AG04450 (cell line): ENCODE measurements around the gene LYRM4. TPM values are rescaled to one million over a fixed set of nuclear protein-coding genes. Genes with fewer than 3 reads are reported as not detected.

Experiments used
- CTCF ChIA-PET: fragments of 300-600, 350-600 bp; formaldehyde crosslinking; extraction: SDS; loops from one replicate; lab custom pipeline; 2022; ENCODE audit warnings: antibody characterized with exemption, inconsistent platforms; lab: Charles Lee
- POLR2A ChIA-PET: fragments of 350-600 bp; formaldehyde crosslinking; extraction: SDS; loops from one replicate; lab custom pipeline; 2021; ENCODE audit warnings: antibody characterized with exemption, inconsistent platforms; lab: Yijun Ruan, JAX
- DNase-seq: peaks from one replicate; pipeline ENCODE4 v3.0.0-alpha.2; 2011; ENCODE audit warnings: low read depth, low spot score
- H3K27ac ChIP-seq: one replicate; pipeline ENCODE4 v1.5.1; 2012; ENCODE audit warnings: low read depth, low read length, control low read depth
- H3K27me3 ChIP-seq: one replicate; pipeline ENCODE4 v1.6.0; 2012; ENCODE audit warnings: low read length; ENCODE audit not compliant: control insufficient read depth, insufficient read depth
- H3K4me3 ChIP-seq: 2 replicates; pipeline ENCODE4 v1.5.1; 2011; ENCODE audit warnings: mild to moderate bottlenecking, low read depth, low read length, control low read depth
- H3K9me3 ChIP-seq: 2 replicates; pipeline ENCODE4 v1.5.1; 2012; ENCODE audit warnings: low read length; ENCODE audit not compliant: control insufficient read depth, insufficient read depth
- CTCF ChIP-seq: IDR thresholded peaks from 2 replicates; pipeline ENCODE4 v1.5.1; 2011; ENCODE audit warnings: low read depth, low read length, control low read depth, inconsistent platforms
- polyA plus RNA-seq: library from polyadenylated mRNA; depleted of rRNA; stranded (reverse); fragments of >200 nt; gene quantifications from 2 replicates; pipeline ENCODE4 v1.2.3, GENCODE V29; 2011

Gene LYRM4
- polyA plus RNA-seq, 1 experiment: 41.4 TPM

- H3K27me3 ChIP-seq: no peaks in the 10 kb centered on the region
- no peak for TF ChIP-seq CTCF
- CTCF ChIA-PET: no interaction called here
- no peaks in the 10 kb centered on the region for H3K9me3 ChIP-seq
- H3K4me3 ChIP-seq: no peak overlapping the region
- H3K27ac ChIP-seq: no peak overlapping the region
- DNase-seq: no peak
- POLR2A ChIA-PET: no interaction called here
Observed at GRCh38 chr6:5285081-5285480, 24.3 kb upstream of the LYRM4 start.

DNA sequence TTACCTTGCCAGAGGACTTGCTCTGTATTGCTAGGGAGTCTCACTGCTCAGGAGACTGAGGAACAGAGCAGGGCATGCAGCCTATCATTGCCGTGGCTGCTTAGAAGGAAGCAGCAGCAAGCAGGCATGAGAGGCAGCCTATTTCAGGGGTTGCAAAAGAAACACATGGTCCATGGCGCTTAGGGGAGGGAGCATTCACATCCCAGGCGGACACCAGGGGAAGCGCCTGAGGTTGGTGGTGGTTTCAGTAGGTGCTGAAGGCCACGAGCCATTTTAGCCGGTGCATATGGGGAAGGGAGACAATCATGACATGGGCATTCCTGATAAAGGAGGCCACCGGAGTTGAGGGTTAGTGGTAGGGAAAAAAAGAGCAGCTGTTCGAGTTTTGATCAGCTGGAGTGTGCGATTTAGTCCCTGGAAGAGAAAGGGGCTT, 21.5 kb upstream of the LYRM4 start:
- POLR2A ChIA-PET: no interaction called here
- no peak for TF ChIP-seq CTCF
- DNase-seq: no peak

DNA sequence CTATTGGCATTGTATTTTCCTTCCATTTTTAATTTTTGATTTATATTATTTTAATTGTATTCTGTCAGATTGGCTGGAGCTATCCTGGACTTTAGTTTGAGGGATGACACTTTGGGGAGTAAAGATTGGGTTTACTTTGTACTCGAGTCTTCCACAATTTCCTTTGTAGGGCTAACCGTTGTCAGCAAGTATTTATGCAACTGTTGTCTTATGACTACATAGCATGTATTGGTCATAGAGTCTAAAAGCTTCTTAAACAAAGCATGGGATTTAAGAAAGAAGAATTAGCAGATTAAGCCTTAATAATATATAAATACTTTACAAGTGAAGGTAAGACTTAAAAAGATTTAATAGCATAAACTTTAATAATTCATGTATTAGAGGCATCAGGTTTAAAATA, 20.2 kb upstream of the LYRM4 start:
- POLR2A ChIA-PET: no interaction called here
- CTCF ChIA-PET: interaction anchor here (1.9 kb wide), 1 partner anchor 20 kb away, joined by 5 read pairs; the partner anchor contains the start of gene FARS2

More for the DNA sequence above, 21.5 kb upstream of the LYRM4 start:
- CTCF ChIA-PET: no interaction called here
- H3K4me3 ChIP-seq: no peak overlapping the region
- no peak overlapping the region for H3K27ac ChIP-seq
- H3K9me3 ChIP-seq: no peaks in the 10 kb centered on the region
- no peaks in the 10 kb centered on the region for H3K27me3 ChIP-seq

GRCh38 chr6:5279891-5280338, 19.2 kb upstream of the LYRM4 start:
- no peak overlapping the region for H3K4me3 ChIP-seq
- ChIA-PET CTCF (interaction anchor here (1.9 kb wide), 1 partner anchor 19 kb away, joined by 5 read pairs; the partner anchor contains the start of gene FARS2), POLR2A (no interaction called here)
- no peak for TF ChIP-seq CTCF
- no peaks in the 10 kb centered on the region for H3K9me3 ChIP-seq
- H3K27me3 ChIP-seq: no peaks in the 10 kb centered on the region
- no peak for DNase-seq
- H3K27ac ChIP-seq: no peak overlapping the region

More for the DNA sequence above, 20.2 kb upstream of the LYRM4 start:
- Histone ChIP-seq H3K4me3 (no peak overlapping the region), H3K27ac (no peak overlapping the region), H3K27me3 (no peaks in the 10 kb centered on the region), H3K9me3 (no peaks in the 10 kb centered on the region)
- TF ChIP-seq CTCF: no peak
- DNase-seq: no peak

DNA sequence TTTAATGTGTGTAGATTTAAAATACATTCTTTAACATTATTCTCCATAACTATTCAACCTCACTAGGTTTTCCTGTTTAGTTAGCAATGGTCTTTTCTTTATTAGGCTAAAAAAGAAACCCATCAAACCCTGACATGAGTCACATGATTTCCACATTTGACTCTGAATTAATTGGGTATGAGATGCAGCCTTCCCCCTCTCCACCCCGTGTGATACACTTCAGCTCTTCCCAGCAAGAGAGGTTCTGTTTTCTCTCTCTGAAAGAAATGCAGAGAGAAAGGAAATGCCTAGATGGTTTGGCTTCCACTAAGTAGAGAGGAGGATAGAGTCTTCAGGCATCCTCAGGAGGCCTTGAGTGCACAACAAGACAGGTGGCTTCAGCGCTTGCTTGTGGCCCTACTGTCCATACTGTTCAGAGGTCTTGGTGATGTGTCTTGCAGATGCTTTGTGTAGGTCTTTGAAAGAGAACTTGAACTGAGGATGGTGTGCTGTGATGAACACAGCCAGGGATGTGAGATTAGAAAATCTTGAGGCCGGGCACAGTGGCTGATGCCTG, 17.9 kb upstream of the LYRM4 start:
- TF ChIP-seq CTCF: no peak
- ChIA-PET CTCF (interaction anchor here (0.7 to 1.9 kb wide), 3 partner anchors 17 to 124 kb away, joined by 3 to 5 read pairs (median 3); partner anchors contain the start of gene FARS2), POLR2A (no interaction called here)
- no peak for DNase-seq
- Histone ChIP-seq H3K27ac (no peak overlapping the region), H3K9me3 (no peaks in the 10 kb centered on the region), H3K4me3 (no peak overlapping the region), H3K27me3 (no peaks in the 10 kb centered on the region)
